Natural killer cell (primary cell): ENCODE results near the gene KEL. TPM values are rescaled to one million over a fixed set of nuclear protein-coding genes. Genes with fewer than 3 reads are reported as not detected.

Source experiments
- ATAC-seq, 3 donors: fragments of 150-1000 bp in 2 of 3; fragments of 200-7000 bp in 1 of 3; cut with Tn5 transposase; 1 replicate in 1 of 3; 2 replicates in 2 of 3; pipeline ENCODE4 v1.10.0; 2021; ENCODE audit warnings: mild to moderate bottlenecking in 2 of 3, moderate library complexity in 2 of 3
- DNase-seq, 2 donors: peaks; one replicate each; pipeline versions ENCODE4 v3.0.0 to v3.0.0-alpha.2; 2013 to 2021; ENCODE audit warnings: mixed read lengths in 1 of 2
- H3K27ac ChIP-seq: one replicate; pipeline ENCODE4 v1.5.1; 2013; ENCODE audit warnings: mild to moderate bottlenecking, low read length
- H3K27me3 ChIP-seq: one replicate; pipeline ENCODE4 v1.6.1; 2013; ENCODE audit warnings: low read length; ENCODE audit not compliant: control insufficient read depth, insufficient read depth
- H3K36me3 ChIP-seq: one replicate; pipeline ENCODE4 v1.6.1; 2013; ENCODE audit warnings: low read length; ENCODE audit not compliant: control insufficient read depth, insufficient read depth
- H3K4me1 ChIP-seq: one replicate; pipeline ENCODE4 v1.6.1; 2013; ENCODE audit warnings: low read length; ENCODE audit not compliant: control insufficient read depth, insufficient read depth
- H3K4me3 ChIP-seq: one replicate; pipeline ENCODE4 v1.5.1; 2013; ENCODE audit warnings: low read length
- H3K9me3 ChIP-seq: one replicate; pipeline ENCODE4 v1.6.1; 2013; ENCODE audit warnings: low read length; ENCODE audit not compliant: control insufficient read depth, insufficient read depth
- H3K27ac Mint-ChIP-seq, 2 donors: one replicate each; pipeline ENCODE4 v1.8.0; 2022; ENCODE audit warnings: mild to moderate bottlenecking in 2 of 2, mixed read lengths in 2 of 2, moderate library complexity in 1 of 2
- H3K27me3 Mint-ChIP-seq, 2 donors: one replicate each; pipeline ENCODE4 v1.8.0; 2022; ENCODE audit warnings: low read depth in 2 of 2, mixed read lengths in 2 of 2
- H3K36me3 Mint-ChIP-seq: one replicate; pipeline ENCODE4 v1.8.0; 2022; ENCODE audit warnings: mixed read lengths
- H3K4me1 Mint-ChIP-seq, 2 donors: one replicate each; pipeline ENCODE4 v1.8.0; 2022; ENCODE audit warnings: mixed read lengths in 2 of 2
- H3K4me3 Mint-ChIP-seq: one replicate; pipeline ENCODE4 v1.8.0; 2022; ENCODE audit warnings: mild to moderate bottlenecking, moderate library complexity, mixed read lengths
- H3K9me3 Mint-ChIP-seq, 2 donors: one replicate each; pipeline ENCODE4 v1.8.0; 2022; ENCODE audit warnings: mixed read lengths in 2 of 2
- CTCF ChIP-seq: fragments of 200-600 bp; IDR thresholded peaks from one replicate; pipeline ENCODE4 v1.8.0; 2022; ENCODE audit warnings: antibody characterized with exemption
- whole genome bisulfite sequencing: methylation state at CpG from one replicate; pipeline ENCODE4 v1.1.7; 2013; ENCODE audit warnings: missing lambda C conversion rate; ENCODE audit not compliant: insufficient coverage; 5-methylcytosine and 5-hydroxymethylcytosine counted together
- intact Hi-C: fragments of 100-400 bp; cut with micrococcal nuclease; formaldehyde crosslinking; loops from one replicate; pipeline ENCODE4 v1.14.2; 2022
- total RNA-seq, 4 donors: library from RNA; stranded (reverse); fragments of 120-200 nt in 1 of 4; gene quantifications; one replicate each; pipeline versions ENCODE4 v1.2.3 to v1.2.4, GENCODE V29; 2013 to 2022

The KEL gene
- total RNA-seq, 3 donors from 2014 or later (not counting 1 experiment from before 2014, with no cell fraction given) = 0.09 to 0.61 TPM; not detected in 1

- ATAC-seq = no peak
- Histone ChIP-seq H3K4me3 (no peak overlapping the region), H3K27ac (no peak overlapping the region), H3K4me1 (no peaks in the 10 kb centered on the region), H3K36me3 (no peaks in the 10 kb centered on the region), H3K9me3 (no peaks in the 10 kb centered on the region), H3K27me3 (no peaks in the 10 kb centered on the region)
- DNase-seq = no peak
- intact Hi-C loops = no loop called here
- Mint-ChIP-seq H3K9me3 (no peaks in the 10 kb centered on the region), H3K27ac (no peak overlapping the region), H3K36me3 (no peaks in the 10 kb centered on the region), H3K4me3 (no peak overlapping the region), H3K4me1 (no peaks in the 10 kb centered on the region), H3K27me3 (peaks cover 9 to 13% of the 10 kb centered on the region in 2 donors)
- no peak for TF ChIP-seq CTCF
- WGBS = 97% methylated on average over 5 of the region's 7 CpGs
These were observed 29.1 kb downstream of the KEL start for GRCh38 chr7:142933092-142933475.

- no peaks in the 10 kb centered on the region for H3K36me3 Mint-ChIP-seq
- Histone ChIP-seq H3K4me3 (no peak overlapping the region), H3K36me3 (no peaks in the 10 kb centered on the region), H3K4me1 (no peaks in the 10 kb centered on the region), H3K9me3 (no peaks in the 10 kb centered on the region), H3K27ac (no peak overlapping the region), H3K27me3 (no peaks in the 10 kb centered on the region)
- H3K4me1 Mint-ChIP-seq = no peaks in the 10 kb centered on the region
- TF ChIP-seq CTCF = no peak
- no peaks in the 10 kb centered on the region for H3K9me3 Mint-ChIP-seq
- H3K4me3 Mint-ChIP-seq = no peak overlapping the region
- H3K27ac Mint-ChIP-seq = no peak overlapping the region
- intact Hi-C loops = no loop called here
- DNase-seq (no peak), ATAC-seq (no peak)
- H3K27me3 Mint-ChIP-seq = peaks cover 9 to 13% of the 10 kb centered on the region in 2 donors
- WGBS = 80% methylated on average over 5 of the region's 5 CpGs
These were observed 29.6 kb downstream of the KEL start for GRCh38 chr7:142932386-142933091.

- no peaks in the 10 kb centered on the region for H3K9me3 Mint-ChIP-seq
- Histone ChIP-seq H3K9me3 (no peaks in the 10 kb centered on the region), H3K27ac (no peak overlapping the region), H3K4me1 (no peaks in the 10 kb centered on the region), H3K36me3 (no peaks in the 10 kb centered on the region), H3K4me3 (no peak overlapping the region), H3K27me3 (no peaks in the 10 kb centered on the region)
- no peak overlapping the region for H3K4me3 Mint-ChIP-seq
- H3K4me1 Mint-ChIP-seq = no peaks in the 10 kb centered on the region
- no peaks in the 10 kb centered on the region for H3K36me3 Mint-ChIP-seq
- ATAC-seq (no peak), DNase-seq (no peak)
- peaks cover 7 to 9% of the 10 kb centered on the region in 2 donors for H3K27me3 Mint-ChIP-seq
- no peak for TF ChIP-seq CTCF
- no peak overlapping the region for H3K27ac Mint-ChIP-seq
- 89% methylated on average over 10 of the region's 11 CpGs for WGBS
- intact Hi-C loops = no loop called here
These were observed 31.9 kb downstream of the KEL start for GRCh38 chr7:142930126-142930730.
